HG03175 (cell line): Measurements from ENCODE around the gene CRNN.

Source experiments
- ATAC-seq: cut with Tn5 transposase; IDR thresholded peaks from one replicate; pipeline ENCODE4 v1.9.1; 2021; ENCODE audit warnings: mild to moderate bottlenecking, moderate library complexity; ENCODE audit not compliant: unreplicated experiment

The CRNN gene

DNA sequence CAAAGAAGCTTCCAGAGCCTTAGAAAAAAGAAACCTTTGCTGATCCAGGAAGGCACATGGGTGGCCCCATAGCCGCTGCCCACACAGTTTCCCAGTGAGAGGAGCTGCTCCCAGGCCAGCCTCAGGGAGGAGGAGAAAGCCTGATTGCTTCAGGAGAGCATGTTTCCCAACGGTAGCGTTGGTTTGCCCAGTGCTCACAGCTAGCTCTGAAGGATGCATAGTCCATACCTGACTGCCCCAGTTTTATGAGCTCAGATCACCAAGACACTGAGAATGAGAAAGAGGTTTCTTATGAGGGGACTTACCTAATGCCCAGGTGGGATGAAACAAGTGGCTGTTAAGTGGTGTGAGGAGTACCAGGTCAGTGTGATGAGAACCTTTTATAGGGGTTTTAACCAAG, at the start of gene CRNN:
Gene CRNN (minus strand): TSS at position 355 of the 400 bp plus-strand sequence. CDS start 2,030 bp downstream, outside the sequence.
- ATAC-seq: no peak

DNA sequence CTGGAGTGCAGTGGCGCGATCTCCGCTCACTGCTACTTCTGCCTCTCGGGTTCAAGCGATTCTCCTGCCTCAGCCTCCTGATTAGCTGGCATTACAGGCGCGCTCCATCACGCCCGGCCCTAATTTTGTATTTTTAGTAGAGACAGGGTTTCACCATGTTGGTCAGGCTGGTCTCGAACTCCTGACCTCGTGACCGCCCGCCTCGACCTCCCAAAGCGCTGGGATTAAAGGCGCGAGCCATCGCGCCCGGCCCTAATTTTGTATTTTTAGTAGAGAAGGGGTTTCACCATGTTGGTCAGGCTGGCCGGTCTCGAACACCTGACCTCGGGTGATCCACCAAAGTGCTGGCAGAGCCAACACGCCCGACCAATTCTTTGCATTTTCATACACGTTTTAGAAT, 48.6 kb upstream of the CRNN start:
- no peak for ATAC-seq

DNA sequence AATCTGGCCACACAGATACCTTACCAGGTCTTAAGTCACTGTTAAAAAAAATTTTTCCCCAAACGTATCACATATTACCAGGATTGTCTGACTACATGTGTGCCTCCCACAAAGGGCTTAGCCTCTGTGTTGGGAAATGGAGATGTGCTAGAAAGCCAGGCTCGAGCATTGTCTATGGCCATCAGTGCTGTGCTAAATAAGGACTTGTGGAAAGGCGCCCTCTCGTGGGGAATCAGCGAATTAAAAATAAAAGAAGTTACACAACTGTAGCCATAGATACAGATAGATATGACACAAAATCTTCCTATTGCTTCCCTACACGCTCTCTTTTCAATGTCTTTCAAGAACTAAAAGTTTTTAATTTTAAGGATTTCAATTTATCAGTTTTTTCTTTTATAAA, 47.5 kb upstream of the CRNN start:
- ATAC-seq: no peak

DNA sequence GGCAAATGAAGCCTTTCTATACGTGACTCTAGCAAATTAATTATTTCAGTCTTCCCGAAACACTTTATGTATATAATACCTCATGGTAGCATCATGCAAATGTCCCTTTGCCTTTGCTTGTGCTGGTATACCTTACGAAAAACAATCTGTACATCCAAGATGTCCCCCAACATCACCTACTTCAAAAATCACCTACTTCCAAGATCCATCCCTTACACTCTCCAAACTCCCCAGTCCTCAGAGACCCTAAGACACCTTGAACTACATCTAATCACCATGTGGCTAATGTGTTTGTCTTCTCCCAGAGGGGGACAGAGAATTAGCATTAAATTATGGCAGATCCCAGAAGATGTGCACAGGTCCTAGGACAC, 46.5 kb upstream of the CRNN start:
- ATAC-seq: no peak

DNA sequence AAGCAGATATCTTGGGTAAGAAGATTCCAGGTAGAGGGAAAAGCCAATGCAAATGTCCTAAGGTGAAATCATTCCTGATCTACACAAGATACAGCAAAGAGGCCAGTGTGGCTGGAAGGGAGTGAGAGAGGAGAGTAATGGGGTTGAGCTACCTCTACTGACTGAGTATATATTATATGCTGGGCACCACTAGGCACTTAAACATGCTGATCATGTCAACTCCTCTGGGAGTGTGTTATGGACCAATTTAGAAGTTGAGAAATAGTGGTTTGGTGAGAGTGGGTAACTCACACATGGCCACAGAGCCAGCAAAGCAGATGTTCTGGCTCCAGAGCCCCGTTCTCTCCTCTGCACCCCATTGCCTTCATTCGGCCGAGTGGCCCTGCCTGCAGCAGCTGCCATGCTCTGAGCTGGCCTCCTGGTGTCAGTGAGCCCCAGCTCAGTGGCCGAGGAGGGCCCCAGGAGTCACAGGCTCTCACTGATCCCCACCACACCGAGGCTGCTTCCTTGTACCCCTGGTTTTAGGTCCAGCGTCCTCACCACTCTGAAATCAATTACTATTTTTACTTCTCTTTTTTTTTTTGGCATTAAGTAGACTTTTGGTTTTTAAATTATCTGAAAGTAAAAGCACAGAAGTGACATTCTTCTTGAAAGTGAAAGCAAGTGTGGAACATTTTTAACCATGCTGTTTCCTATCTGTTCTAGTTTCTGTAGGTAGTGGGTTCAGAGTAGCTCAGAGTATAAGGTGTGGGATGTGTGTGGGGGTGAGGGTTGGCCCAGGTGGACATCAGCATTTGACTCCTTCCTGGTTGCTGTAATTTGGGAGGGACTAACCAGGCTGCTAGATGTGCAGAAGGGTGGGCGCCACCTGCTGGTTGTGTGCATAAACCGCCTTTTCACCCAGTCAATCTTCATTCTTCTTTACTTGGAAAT, 45.8 kb upstream of the CRNN start:
- ATAC-seq: peak; percentile 89

DNA sequence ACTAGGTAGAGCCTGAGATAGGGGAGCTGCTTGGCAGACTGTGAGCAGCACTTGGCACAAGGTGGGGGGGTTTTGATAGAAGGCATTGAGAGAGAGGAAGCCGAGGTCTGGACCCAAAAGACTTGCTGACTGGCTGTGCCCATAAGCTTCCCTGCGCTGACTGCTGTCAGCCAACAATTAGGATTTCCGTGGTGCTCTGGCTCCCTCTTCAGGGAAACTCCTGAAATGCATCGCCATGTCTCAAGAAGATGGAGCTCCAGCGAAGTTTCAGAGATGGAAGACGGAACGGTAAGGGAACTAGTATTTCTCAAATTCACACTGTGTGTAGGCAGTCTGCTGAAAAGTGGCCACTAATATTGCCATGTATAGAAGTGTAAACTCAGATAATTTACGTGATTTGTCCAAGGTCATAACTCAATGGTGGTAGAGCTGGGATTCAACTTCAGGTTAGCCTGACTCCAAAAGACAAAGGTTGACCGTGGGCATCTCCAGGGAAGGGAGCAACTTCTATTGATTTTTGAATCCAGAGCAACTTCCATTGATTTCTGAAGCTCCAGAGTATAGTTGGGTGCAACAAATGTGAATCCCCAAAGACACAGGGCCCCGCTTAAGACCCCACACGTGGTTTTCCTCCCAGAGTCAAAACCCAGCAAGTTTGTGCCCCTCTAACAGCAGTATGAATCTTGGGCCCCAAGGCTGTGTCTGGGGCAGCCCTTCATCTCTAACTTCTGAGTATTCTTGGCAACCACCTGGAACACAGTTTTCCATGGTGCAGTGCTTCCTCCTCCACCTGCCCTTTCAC, 44.5 kb upstream of the CRNN start:
- ATAC-seq: peak; percentile 41

DNA sequence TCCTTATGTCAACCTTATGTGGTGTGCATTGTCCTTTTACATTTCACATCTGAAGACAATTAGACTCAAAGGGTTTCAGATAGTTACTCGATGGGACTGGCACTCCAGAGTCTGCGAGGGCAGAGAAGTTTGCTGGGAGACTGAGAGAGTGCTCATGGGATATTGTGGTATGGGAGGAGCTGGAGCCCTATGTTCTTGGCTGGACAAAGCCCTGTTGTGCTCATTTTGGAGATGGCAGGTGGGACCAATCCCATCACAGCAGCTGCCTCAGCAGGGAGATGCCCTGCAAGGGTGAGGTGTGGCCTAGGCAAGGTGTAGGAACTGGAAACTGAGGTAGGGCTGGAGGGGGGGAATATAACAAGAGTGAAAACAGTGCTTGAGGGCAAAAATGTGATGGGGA, 43.5 kb upstream of the CRNN start:
- ATAC-seq: no peak

DNA sequence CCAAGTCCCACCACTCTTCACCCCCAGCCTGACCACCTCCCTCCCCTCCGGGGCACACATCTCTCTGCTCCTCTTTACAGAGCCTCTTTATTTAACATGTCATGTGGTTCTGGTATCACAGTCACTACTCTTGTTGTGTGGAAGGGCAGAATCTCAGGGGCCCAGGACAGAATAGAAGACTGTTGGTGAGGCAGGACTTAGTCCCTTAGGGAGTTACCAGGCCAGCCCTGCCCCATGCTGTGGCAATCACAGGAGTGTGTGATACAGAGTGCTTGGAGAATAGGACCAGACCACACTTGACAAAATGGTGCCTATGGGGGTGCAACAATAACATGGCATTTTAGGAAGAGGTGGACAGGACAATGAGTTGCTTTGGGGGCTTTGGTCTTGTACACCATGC, 43.0 kb upstream of the CRNN start:
- ATAC-seq: no peak

DNA sequence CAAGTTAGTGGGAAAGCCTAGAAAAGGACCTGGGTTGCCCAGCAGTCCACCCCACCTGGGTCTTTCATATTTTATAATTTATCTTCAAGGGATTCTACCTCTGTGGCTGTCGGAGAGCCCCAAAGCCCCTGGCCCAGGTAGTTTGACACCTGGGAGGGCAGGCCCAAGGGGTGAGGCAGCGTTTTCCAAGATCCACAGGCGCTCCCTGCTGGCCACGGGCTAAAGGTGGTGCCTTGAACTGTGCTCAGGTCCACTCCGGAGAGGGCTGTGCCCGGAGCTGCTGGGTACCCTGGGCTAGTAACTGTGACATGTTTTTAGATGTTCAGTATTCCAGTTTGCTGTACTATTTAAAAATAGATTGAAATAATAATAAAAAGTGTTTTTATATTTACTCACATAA, 37.2 kb upstream of the CRNN start:
- ATAC-seq: no peak

DNA sequence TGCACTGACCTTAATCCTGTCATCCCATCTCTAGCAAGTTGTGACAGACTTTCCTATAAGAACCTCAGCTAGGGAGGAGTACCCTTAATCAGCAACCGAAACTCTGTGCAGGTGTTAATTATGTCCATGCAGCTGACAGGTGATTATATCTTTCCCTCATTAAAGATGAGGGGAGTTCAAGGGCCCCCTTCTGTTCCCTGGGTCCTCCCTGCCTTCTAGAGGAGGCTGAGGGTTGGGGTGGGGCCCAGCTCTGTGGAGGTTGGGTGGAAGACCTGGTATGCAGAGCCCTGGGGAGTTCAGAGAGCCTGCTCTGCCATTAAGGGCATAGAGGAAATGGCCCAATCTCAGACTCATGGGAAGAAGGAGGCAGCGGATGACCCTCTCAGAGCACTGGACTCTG, 35.6 kb upstream of the CRNN start:
- ATAC-seq: no peak

DNA sequence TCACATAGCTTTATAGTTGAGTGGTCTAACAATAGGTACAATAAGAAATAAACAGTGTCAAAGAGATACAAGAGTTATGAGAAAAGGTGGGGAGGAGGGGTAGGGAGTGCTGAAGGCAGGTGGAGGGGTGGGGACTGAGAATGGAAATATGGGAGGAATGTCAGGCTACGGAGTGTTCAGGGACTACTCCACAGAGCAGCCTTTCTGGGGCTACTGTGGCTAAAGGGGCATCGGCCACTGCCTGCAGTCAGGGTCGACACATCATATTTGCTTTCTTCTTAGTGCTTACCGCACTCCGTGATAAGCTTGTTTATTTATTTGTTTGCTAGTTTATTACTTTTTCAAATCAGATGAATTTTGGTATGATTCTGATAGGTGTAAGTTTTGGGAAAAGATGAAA, 34.4 kb upstream of the CRNN start:
- ATAC-seq: no peak

DNA sequence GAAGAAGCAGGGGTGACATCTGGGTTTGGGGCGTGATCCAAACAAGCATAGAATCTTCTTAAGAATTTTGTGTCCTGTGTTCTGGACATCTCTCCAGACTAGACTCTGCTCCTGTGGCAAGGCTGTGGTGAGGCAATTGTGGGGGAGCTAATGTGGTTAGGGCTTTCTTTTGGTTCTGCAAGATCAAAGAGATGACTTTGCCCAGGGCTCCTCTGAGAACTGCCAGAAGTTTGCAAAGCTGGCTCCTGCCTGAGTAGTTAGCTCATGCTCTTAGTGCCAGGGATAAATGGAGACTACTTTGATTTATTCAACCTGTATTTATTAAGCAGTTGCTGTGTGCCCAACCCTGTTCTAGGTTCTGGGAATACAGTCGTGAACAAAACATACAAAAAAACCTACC, 34.0 kb upstream of the CRNN start:
- ATAC-seq: no peak

DNA sequence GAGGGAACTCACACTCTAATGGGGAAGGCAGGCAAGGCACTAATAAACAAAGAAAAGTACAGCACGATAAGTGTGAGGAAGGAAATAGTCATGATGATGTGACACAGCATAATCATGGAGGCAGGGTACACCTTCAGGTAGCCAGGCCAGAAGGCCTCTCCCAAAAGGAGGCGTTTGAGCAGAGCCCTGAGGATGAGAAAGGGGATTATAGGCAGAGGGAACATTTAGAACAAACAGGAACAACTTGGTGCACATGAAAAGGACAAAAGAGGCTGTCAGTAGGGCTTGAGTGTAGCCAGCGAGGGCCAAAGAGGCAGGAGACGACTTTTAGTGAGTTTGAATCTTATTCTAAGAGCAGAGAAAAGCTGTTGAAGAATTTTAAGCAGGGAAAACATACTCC, 33.4 kb upstream of the CRNN start:
- no peak for ATAC-seq

DNA sequence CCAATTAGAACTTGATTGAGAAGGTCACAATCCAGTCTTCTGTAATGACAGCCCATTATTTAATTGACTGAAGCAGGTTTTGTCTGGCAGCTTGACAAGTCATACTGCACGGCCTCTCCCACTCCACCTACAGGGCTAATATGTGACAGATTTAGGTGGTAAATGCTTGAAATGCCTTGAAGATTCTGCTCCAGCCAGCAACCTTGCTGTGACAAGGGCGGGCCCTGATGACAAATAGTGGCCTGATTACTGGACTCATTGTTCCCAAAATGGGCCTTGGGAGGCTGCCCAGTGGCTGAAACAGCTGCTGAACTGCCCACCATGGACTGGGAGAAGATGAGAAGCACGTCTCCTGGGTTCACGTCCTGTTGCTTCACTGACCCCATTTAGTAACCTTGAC, 30.0 kb upstream of the CRNN start:
- no peak for ATAC-seq

DNA sequence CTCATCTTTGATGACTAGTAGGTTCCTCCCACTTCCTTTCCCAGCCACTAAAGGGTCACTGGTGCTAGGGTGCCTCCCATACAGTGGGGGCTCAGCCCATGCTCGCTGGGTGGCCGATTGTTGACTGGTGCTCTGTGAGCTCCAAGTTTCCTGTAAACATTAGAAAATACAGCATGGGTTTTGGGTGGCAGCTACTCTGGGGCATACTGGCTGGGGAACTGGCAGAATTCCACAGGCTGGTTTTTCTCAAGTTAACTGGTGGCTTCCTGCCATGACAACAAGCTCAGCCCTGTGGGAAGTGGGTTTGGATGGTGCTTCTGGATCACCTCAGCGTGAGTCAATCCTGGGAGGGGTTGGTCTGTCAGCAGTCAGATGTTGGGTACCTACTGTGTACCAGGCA, 28.7 kb upstream of the CRNN start:
- ATAC-seq: no peak

DNA sequence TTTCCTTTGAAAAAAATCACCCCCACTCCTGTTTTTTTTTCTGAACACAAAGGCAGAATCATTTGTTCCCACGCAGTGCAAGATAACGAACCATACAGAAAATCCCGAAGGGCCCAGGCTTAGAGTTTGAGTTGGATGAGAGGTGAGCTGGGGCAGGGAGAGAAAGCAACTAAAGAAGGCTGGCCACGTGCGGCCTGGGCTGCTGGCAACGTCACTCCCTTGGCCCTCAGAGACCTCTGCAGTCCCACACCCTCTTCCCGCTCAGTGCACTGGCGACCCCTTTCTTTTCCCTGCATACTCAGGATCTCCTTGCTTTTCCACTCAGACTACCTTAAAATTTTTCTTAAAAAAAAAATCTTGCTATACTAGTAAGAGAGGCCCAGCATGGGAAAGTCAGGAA, 28.2 kb upstream of the CRNN start:
- ATAC-seq: no peak

DNA sequence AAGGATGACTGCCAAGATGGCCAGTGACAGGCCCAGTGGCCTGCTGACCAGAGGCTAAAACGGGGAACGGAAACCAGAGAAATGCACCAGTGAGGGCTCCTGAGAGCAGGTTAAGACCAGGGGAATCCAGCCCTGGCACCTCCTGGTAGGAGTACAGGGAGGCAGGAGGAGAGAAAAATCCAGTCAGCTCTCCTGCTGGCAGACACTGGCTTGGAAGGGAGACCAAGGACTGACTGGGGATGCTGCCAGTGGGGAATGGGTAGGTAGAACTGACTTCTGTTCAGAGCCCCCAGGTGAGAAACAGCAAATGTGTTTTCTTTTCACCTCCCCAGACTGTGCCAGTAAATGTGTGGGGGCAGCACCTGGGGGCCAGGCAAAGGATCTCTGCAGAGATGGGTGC, 27.7 kb upstream of the CRNN start:
- ATAC-seq: no peak

DNA sequence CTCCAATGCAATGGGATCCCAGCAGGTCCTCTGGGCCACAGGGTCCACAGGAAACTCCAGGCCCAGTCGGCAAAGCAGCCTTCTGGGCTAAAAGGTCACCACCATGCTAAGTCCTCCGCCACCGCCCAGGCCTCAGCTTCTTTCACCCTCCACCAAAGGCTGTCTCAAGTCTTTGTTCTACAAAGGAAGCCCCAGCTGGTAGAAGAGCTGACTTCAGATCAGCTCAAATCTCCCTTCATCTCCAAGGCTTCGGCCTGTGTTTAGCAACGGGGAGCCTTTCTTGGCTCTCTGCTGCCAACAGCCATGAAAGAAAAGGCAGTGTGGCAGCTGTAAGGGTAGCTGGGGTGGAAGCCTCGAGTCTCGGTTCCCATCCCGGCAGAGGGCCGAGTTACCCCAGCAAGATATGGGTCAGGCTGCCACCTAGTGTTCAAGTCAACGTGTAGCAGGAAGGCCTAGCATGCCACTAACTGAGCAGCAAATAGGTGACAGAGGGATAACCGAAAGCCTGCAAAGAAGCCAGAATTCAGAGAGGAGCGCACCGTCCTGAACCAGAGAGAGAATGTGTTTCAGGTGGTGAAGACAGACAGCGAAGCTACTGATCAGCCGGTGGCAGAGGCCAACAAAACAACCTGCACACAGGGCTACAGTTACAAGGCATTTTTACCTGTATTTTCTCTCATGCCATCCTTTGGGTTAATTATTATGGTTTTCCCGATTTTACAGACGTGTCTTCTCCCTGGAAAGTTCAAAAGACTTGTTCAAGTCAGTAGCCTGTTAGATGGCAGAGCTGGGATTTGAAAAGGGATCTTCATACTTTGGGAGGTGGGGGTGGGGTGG, 26.8 kb upstream of the CRNN start:
- ATAC-seq: peak; percentile 96

DNA sequence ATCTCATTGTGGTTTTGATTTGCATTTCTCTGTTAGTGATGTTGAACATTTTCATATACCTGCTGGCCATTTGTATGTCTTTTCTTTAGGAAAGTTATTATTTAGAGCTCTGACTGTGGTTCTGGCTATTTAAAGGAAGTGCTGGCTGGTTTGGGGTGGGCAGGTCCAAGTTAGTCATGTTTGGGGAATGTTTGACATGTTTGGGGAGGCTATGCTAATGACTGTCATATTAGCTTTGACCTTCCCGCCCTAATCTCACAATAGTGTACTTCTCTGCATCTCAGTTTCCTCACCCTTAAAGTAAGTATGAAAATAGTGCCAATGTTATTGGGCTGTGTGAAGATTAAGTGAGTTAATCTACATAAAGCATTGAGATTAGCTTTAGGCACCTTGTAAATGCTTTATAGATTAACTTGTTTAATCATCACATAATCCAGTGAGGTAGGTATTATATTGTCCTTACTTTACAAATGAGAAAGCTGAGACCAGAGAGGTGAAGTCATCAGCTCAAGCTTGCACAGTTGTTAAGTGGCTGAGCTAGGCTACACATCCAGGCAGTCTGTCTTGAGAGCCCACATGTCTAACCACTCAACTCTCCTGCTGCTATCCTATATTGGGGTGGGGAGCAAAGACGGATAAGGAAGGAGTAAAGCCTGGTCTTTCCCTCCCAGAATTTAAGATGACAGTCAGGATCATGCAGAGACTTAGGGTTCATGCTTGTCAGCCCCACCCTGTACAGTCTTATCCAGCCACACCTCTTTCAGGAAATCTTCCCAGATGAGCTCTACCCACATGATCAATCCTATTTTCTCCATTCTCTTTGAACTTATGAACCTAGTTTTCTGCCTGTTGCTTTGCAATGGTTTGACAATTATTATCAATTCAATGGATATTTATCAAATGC, 22.8 kb upstream of the CRNN start:
- ATAC-seq: no peak

DNA sequence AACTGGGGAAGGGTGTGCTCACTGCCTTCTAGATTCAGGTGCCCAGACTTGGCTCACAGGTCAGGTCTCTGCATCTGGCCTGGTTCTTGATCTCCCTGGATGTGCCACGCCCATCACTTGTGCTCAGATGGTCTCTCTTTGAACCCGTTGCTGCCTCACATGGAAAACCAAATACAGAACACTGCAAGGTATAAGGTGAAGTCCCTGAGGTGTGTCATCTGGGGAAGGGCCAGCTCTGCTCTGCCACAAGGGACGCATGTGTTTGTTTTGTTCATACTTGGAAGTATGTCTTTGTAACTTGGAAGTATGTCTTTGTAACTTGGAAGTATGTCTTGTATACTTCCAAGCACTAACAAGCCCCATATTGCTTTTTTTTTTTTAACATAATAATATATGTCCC, 13.4 kb upstream of the CRNN start:
- ATAC-seq: no peak
